ENCODE measurements around the gene SLC13A4.

Gene SLC13A4

DNA sequence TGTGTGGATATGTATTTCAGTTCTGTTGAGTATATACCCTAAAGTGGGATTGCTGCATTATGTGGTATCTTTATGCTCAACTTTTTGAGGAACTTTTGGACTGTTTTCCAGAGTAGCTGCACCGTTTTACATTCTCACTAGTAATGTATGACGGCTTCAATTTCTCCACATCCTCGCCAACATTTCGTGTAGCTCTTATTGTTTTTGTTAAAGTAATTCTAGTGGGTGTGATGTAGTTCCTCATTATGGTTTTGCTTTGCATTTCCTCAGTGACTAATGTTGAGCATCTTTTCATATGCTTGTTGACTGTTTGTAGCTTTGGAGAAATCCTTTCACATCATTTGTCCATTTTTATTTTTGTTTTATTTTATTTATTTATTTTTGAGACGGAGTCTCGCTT, 61.1 kb downstream of the SLC13A4 start:
- H3K4me3 Mint-ChIP-seq = no peak overlapping the region
- peaks cover 15% of the 10 kb centered on the region for H3K9me3 Mint-ChIP-seq

DNA sequence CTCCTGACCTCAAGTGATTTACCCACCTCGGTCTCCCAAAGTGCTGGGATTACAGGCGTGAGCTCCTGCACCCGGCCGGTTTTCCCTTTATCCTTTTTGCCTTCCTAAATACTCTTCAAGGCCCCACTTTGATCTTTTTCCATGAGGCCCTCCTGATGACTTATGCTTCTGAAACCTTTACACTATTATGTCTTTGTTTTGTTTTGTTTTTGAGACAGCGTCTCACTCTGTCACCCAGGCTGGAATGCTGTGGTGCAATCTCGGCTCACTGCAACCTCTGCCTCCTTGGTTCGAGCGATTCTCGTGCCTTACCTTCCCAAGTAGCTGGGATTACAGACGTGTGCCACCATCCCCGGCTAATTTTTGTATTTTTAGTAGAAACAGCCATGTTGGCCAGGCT, 61.8 kb downstream of the SLC13A4 start:
- peaks cover 15% of the 10 kb centered on the region for H3K9me3 Mint-ChIP-seq
- peak overlapping the region; percentile 90 for H3K27ac Mint-ChIP-seq
- peaks cover 53% of the 10 kb centered on the region for H3K36me3 Mint-ChIP-seq (ENCODE audit: low read depth)
- H3K4me3 Mint-ChIP-seq = no peak overlapping the region
- no peaks in the 10 kb centered on the region for H3K27me3 Mint-ChIP-seq (ENCODE audit: low read depth, poor library complexity)
- peaks cover 33% of the 10 kb centered on the region for H3K4me1 Mint-ChIP-seq
- TF ChIP-seq, protein P1, sequence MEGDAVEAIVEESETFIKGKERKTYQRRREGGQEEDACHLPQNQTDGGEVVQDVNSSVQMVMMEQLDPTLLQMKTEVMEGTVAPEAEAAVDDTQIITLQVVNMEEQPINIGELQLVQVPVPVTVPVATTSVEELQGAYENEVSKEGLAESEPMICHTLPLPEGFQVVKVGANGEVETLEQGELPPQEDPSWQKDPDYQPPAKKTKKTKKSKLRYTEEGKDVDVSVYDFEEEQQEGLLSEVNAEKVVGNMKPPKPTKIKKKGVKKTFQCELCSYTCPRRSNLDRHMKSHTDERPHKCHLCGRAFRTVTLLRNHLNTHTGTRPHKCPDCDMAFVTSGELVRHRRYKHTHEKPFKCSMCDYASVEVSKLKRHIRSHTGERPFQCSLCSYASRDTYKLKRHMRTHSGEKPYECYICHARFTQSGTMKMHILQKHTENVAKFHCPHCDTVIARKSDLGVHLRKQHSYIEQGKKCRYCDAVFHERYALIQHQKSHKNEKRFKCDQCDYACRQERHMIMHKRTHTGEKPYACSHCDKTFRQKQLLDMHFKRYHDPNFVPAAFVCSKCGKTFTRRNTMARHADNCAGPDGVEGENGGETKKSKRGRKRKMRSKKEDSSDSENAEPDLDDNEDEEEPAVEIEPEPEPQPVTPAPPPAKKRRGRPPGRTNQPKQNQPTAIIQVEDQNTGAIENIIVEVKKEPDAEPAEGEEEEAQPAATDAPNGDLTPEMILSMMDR (IDR thresholded peaks at IDR 0.05) = no peak
- no peak for DNase-seq

More for the DNA sequence above, 61.1 kb downstream of the SLC13A4 start:
- no peak for DNase-seq
- Mint-ChIP-seq H3K4me1 (peaks cover 29% of the 10 kb centered on the region), H3K27me3 (ENCODE audit: low read depth, poor library complexity) (no peaks in the 10 kb centered on the region), H3K36me3 (ENCODE audit: low read depth) (peaks cover 53% of the 10 kb centered on the region), H3K27ac (no peak overlapping the region)
- TF ChIP-seq, protein P1 (IDR thresholded peaks at IDR 0.05) = no peak

DNA sequence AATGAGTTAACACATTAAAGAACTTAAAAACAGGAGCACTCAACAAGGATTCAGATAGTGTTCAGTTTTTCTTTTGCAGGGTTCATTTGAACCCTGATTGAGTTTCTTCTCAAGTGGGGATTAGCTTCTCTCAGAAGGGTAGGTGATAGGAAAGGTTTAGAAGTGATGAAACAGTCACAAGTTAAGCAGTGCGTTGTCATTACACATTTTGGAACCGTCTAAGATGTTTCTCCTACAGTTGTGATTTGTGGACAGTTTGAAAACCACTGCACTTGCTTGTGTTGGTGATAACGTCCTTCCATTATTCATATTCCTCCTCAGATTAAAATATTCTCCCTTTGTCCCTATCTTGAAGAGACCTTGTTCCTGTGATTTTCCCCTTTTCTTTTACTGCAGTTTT, 62.9 kb downstream of the SLC13A4 start:
- Mint-ChIP-seq H3K36me3 (ENCODE audit: low read depth) (peaks cover 52% of the 10 kb centered on the region), H3K27me3 (ENCODE audit: low read depth, poor library complexity) (no peaks in the 10 kb centered on the region), H3K9me3 (peaks cover 15% of the 10 kb centered on the region), H3K4me3 (peak overlapping the region; percentile 98), H3K4me1 (peaks cover 32% of the 10 kb centered on the region), H3K27ac (peak overlapping the region; percentile 19)
- TF ChIP-seq, protein P1 (IDR thresholded peaks at IDR 0.05) = no peak
- DNase-seq = no peak

DNA sequence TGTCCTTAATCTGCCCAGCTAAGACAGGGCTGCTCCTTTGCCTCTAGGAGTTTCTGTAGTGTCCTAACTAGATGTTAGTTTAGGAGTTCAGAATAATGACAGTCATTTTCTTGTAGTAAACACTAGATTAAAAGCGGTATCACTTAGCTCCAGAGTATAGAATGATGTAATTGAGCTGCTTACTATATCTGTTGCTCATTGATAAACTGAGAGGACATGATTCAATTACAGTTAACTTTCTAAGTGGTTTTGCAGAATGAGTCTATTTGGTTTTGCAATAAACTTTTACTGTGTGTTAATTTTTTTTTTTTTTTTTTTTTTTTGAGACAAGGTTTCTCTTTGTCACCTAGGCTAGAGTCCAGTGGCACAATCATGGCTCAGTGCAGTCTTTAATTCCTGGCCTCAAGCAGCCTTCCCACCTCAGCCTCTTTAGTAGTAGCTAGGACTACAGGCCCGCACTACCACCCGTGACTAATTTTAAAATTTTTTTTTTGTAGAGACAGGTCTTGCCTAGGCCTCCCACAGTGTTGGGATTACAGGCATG, 63.9 kb downstream of the SLC13A4 start:
- peaks cover 15% of the 10 kb centered on the region for H3K9me3 Mint-ChIP-seq
- H3K4me3 Mint-ChIP-seq = peak overlapping the region; percentile 98
- H3K4me1 Mint-ChIP-seq = peaks cover 29% of the 10 kb centered on the region
- H3K36me3 Mint-ChIP-seq (ENCODE audit: low read depth) = peaks cover 45% of the 10 kb centered on the region
- H3K27me3 Mint-ChIP-seq (ENCODE audit: low read depth, poor library complexity) = no peaks in the 10 kb centered on the region
- H3K27ac Mint-ChIP-seq = no peak overlapping the region
- DNase-seq = no peak
- TF ChIP-seq, protein P1 (IDR thresholded peaks at IDR 0.05) = no peak

DNA sequence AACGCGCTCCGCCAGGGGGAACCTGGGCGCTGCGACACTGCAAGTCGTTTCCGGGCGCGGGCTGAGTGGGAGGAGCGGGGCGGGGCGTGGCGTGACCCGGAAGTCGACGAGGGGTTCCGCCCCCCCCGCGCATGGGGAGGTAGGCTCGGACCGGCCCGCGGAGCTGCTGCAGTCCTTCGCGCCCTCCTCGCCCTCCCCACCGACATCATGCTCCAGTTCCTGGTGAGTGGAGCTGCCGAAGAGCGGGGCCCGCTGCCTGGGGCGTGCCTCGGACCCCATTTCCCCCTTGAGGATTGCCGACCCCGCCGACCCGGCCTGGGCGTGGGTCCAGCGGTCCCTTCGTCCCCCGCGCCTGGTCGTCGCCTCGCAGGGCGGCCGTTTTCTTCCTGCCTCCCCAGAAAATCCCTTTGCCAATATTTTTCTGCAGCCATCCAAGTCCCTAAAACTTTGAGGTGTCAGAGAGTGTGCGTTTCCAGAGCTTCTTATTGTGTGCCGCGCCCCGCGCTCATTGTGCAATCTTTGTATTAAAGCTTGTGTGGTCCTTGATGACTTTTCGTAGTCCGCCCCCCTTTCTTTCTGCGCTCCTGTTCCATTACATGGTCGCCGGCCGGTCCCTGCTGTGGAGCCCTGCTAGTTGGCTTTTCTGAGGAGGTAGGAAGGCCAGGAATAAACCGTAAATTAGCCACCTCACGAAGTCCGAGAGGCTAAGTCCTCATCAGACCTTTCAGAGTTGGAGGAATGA, 65.4 kb downstream of the SLC13A4 start, which contains the start of gene STMP1:
STMP1 (plus strand) TSS at position 142 of the 742 bp plus-strand sequence.
- Mint-ChIP-seq H3K27me3 (ENCODE audit: low read depth, poor library complexity) (peaks cover 11% of the 10 kb centered on the region), H3K4me1 (peaks cover 29% of the 10 kb centered on the region), H3K9me3 (peaks cover under 1% of the 10 kb centered on the region), H3K27ac (peak within 1 kb of the TSS; percentile 87), H3K4me3 (peak within 1 kb of the TSS; percentile 98), H3K36me3 (ENCODE audit: low read depth) (peaks cover 29% of the 10 kb centered on the region)
- DNase-seq = peak; percentile 99
- TF ChIP-seq, protein P1 (IDR thresholded peaks at IDR 0.05) = peak; percentile 71

DNA sequence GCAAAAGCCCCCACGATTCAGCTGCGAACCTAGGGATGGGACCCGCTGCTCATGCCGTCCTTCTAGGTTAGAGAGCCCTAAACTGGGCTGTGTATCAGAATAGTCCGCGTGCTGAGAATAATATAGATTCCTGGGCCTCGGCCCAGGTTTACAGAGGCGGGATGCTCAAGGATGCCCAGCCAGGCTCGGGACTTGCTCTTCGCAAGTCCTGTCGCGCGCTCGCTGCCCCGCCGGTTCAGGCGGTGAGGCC, 65.9 kb downstream of the SLC13A4 start:
- DNase-seq = no peak
- TF ChIP-seq, protein P1 (IDR thresholded peaks at IDR 0.05) = no peak
- Mint-ChIP-seq H3K36me3 (ENCODE audit: low read depth) (peaks cover 27% of the 10 kb centered on the region), H3K9me3 (no peaks in the 10 kb centered on the region), H3K4me1 (peaks cover 29% of the 10 kb centered on the region), H3K4me3 (peak overlapping the region; percentile 98), H3K27ac (no peak overlapping the region), H3K27me3 (ENCODE audit: low read depth, poor library complexity) (peaks cover 13% of the 10 kb centered on the region)

All from nephron progenitor cell (in vitro differentiated cells).